GM04504 (cell line): ENCODE measurements around the gene EXTL1.

Experiments
- DNase-seq: peaks from one replicate; pipeline ENCODE4 v3.0.0-alpha.2; 2012; ENCODE audit warnings: low read depth

EXTL1 gene

GRCh38 chr1:26025060-26025459, 3.5 kb downstream of the EXTL1 start:
- no peak for DNase-seq

GRCh38 chr1:26025517-26025916, 3.9 kb downstream of the EXTL1 start:
- no peak for DNase-seq

GRCh38 chr1:26027716-26028489, 6.3 kb downstream of the EXTL1 start:
- DNase-seq, result no peak

GRCh38 chr1:26028490-26028980, 7.0 kb downstream of the EXTL1 start:
- no peak for DNase-seq

GRCh38 chr1:26029054-26029863, 7.7 kb downstream of the EXTL1 start:
- no peak for DNase-seq

GRCh38 chr1:26029864-26030481, 8.4 kb downstream of the EXTL1 start:
- no peak for DNase-seq

GRCh38 chr1:26031196-26031595, 9.6 kb downstream of the EXTL1 start:
- no peak for DNase-seq

- peak; percentile 63 for DNase-seq
These were observed 10.1 kb downstream of the EXTL1 start for GRCh38 chr1:26031611-26032220.

- no peak for DNase-seq
These were observed 11.2 kb downstream of the EXTL1 start for GRCh38 chr1:26032656-26033357.

GRCh38 chr1:26034504-26035202, 13.1 kb downstream of the EXTL1 start:
- no peak for DNase-seq

- DNase-seq, result peak; percentile 71
These were observed 13.8 kb downstream of the EXTL1 start for GRCh38 chr1:26035203-26035958.

GRCh38 chr1:26035959-26036755, 14.6 kb downstream of the EXTL1 start:
- no peak for DNase-seq

- no peak for DNase-seq
These were observed 15.2 kb downstream of the EXTL1 start for GRCh38 chr1:26036756-26037281.

GRCh38 chr1:26037904-26038303, 16.3 kb downstream of the EXTL1 start:
- no peak for DNase-seq

GRCh38 chr1:26038477-26038876, 16.9 kb downstream of the EXTL1 start:
- no peak for DNase-seq

GRCh38 chr1:26038904-26039303, 17.3 kb downstream of the EXTL1 start:
- DNase-seq, result no peak

- DNase-seq, result no peak
These were observed 19.8 kb downstream of the EXTL1 start for GRCh38 chr1:26041401-26041800.

GRCh38 chr1:26041978-26042377, 20.4 kb downstream of the EXTL1 start:
- DNase-seq, result no peak

- DNase-seq, result no peak
These were observed 22.2 kb downstream of the EXTL1 start for GRCh38 chr1:26043765-26044164.
